ENCODE results near the gene PDCD1LG2.

The PDCD1LG2 gene

GRCh38 chr9:5478206-5478605 lies 32.1 kb upstream of the PDCD1LG2 start:
- TF ChIP-seq CTCF (IDR thresholded peaks at IDR 0.05; ENCODE audit: low read depth, low read length): no peak
- no peak for DNase-seq (ENCODE audit: extremely low read depth, low read depth)

GRCh38 chr9:5479994-5480694 lies 30.2 kb upstream of the PDCD1LG2 start:
- no peak for DNase-seq (ENCODE audit: extremely low read depth, low read depth)
- TF ChIP-seq CTCF (IDR thresholded peaks at IDR 0.05; ENCODE audit: low read depth, low read length): no peak

- no peak for TF ChIP-seq CTCF (IDR thresholded peaks at IDR 0.05; ENCODE audit: low read depth, low read length)
- DNase-seq (ENCODE audit: extremely low read depth, low read depth): no peak
Measured at GRCh38 chr9:5480919-5481318, 29.4 kb upstream of the PDCD1LG2 start.

- TF ChIP-seq CTCF (IDR thresholded peaks at IDR 0.05; ENCODE audit: low read depth, low read length): no peak; the same call in none of the 2 replicates
- no peak for DNase-seq (ENCODE audit: extremely low read depth, low read depth)
Measured at GRCh38 chr9:5481322-5482040, 28.9 kb upstream of the PDCD1LG2 start.

- DNase-seq (ENCODE audit: extremely low read depth, low read depth): no peak
- TF ChIP-seq CTCF (IDR thresholded peaks at IDR 0.05; ENCODE audit: low read depth, low read length): no peak
Measured at GRCh38 chr9:5482194-5482593, 28.1 kb upstream of the PDCD1LG2 start.

- no peak for DNase-seq (ENCODE audit: extremely low read depth, low read depth)
- TF ChIP-seq CTCF (IDR thresholded peaks at IDR 0.05; ENCODE audit: low read depth, low read length): no peak
Measured at GRCh38 chr9:5483306-5483705, 27.0 kb upstream of the PDCD1LG2 start.

GRCh38 chr9:5485378-5486085 lies 24.8 kb upstream of the PDCD1LG2 start:
- no peak for TF ChIP-seq CTCF (IDR thresholded peaks at IDR 0.05; ENCODE audit: low read depth, low read length)
- no peak for DNase-seq (ENCODE audit: extremely low read depth, low read depth)
